Measurements from ENCODE around the gene ENGASE. TPM values are rescaled to one million over a fixed set of nuclear protein-coding genes. Genes with fewer than 3 reads are reported as not detected.

The ENGASE gene
- total RNA-seq, 3 donors from 2014 or later: 27.4 to 35.0 (median 31.5) TPM

GRCh38 chr17:79039886-79040285 is 34.7 kb upstream of the ENGASE start:
- Histone ChIP-seq H3K36me3 (no peaks in the 10 kb centered on the region), H3K9me3 (no peaks in the 10 kb centered on the region), H3K4me1 (peaks cover 0 to 4% of the 10 kb centered on the region in 2 donors), H3K27me3 (no peaks in the 10 kb centered on the region), H3K4me3 (no peak overlapping the region), H3K27ac (no peak overlapping the region)
- TF ChIP-seq POLR2AphosphoS5 (IDR thresholded peaks at IDR 0.05): no peak
- TF ChIP-seq CTCF (IDR thresholded peaks at IDR 0.05): no peak
- TF ChIP-seq POLR2A (IDR thresholded peaks at IDR 0.05): no peak
- no peak for DNase-seq (ENCODE audit: low spot score in 2 of 2)
- intact Hi-C loops (cut with DNase I; ENCODE audit: low total_unique reads): no loop called here

DNA sequence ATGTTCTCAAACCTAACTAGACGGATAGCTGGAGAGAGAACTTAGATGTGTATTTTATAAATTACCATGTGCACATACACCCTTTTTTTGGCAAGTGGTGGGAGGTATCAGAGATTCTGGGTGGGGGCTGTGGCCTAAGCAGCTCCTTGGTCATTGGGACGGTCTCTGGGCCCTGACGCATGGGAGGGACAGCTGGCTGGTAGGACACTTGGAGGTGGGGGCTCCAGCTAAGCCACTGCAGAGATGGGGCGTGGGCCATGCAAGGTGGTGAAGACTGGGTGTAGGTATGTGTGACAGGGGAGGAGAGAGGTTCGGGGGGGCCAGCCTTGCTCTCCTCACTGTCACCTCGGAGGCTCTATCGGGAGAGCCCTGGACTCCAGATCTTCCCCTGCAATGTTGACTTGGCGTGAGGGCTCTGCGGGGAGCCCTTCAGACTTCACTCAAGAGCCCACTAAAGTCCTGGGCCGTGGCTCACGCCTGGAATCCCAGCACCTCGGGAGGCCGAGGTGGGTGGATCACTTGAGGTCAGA is 33.5 kb upstream of the ENGASE start:
- no peak for DNase-seq (ENCODE audit: low spot score in 2 of 2)
- Histone ChIP-seq H3K4me1 (peaks cover 0 to 4% of the 10 kb centered on the region in 2 donors), H3K9me3 (no peaks in the 10 kb centered on the region), H3K4me3 (no peak overlapping the region), H3K36me3 (no peaks in the 10 kb centered on the region), H3K27ac (no peak overlapping the region), H3K27me3 (no peaks in the 10 kb centered on the region)
- TF ChIP-seq CTCF (IDR thresholded peaks at IDR 0.05) (no peak), POLR2AphosphoS5 (IDR thresholded peaks at IDR 0.05) (no peak), POLR2A (IDR thresholded peaks at IDR 0.05) (no peak)
- intact Hi-C loops (cut with DNase I; ENCODE audit: low total_unique reads): no loop called here

GRCh38 chr17:79041723-79042420 is 32.8 kb upstream of the ENGASE start:
- no peak overlapping the region for H3K4me3 ChIP-seq
- H3K4me1 ChIP-seq: no peaks in the 10 kb centered on the region
- H3K27ac ChIP-seq: peak overlapping the region in 1 of 2 donors; percentile 43
- no peak for TF ChIP-seq POLR2A (IDR thresholded peaks at IDR 0.05)
- no peak for TF ChIP-seq CTCF (IDR thresholded peaks at IDR 0.05)
- TF ChIP-seq POLR2AphosphoS5 (IDR thresholded peaks at IDR 0.05): no peak
- H3K9me3 ChIP-seq: no peaks in the 10 kb centered on the region
- H3K27me3 ChIP-seq: no peaks in the 10 kb centered on the region
- intact Hi-C loops (cut with DNase I; ENCODE audit: low total_unique reads): no loop called here
- no peaks in the 10 kb centered on the region for H3K36me3 ChIP-seq
- no peak for DNase-seq (ENCODE audit: low spot score in 2 of 2)

- Histone ChIP-seq H3K4me1 (no peaks in the 10 kb centered on the region), H3K27me3 (no peaks in the 10 kb centered on the region), H3K4me3 (no peak overlapping the region), H3K9me3 (no peaks in the 10 kb centered on the region), H3K36me3 (no peaks in the 10 kb centered on the region), H3K27ac (peak overlapping the region in 1 of 2 donors; percentile 43)
- intact Hi-C loops (cut with DNase I; ENCODE audit: low total_unique reads): no loop called here
- DNase-seq (ENCODE audit: low spot score in 2 of 2): peak; percentile 68 to 87
- TF ChIP-seq CTCF (IDR thresholded peaks at IDR 0.05) (peak; percentile 73 to 90 (median 88)), POLR2A (IDR thresholded peaks at IDR 0.05) (no peak), POLR2AphosphoS5 (IDR thresholded peaks at IDR 0.05) (peak in 2 of 3 donors; percentile 7 to 43)
Observed at GRCh38 chr17:79042421-79043190, 32.0 kb upstream of the ENGASE start.
